GM04504 (cell line): ENCODE measurements around the gene SYT15B.
"Not testable (repeated sequence)": the region's sequence is repeated elsewhere in the genome, so short reads cannot be mapped to it uniquely, and the experiment has no call there.

ENCODE experiments used
- DNase-seq: peaks from one replicate; pipeline ENCODE4 v3.0.0-alpha.2; 2012; ENCODE audit warnings: low read depth

Gene SYT15B

DNA sequence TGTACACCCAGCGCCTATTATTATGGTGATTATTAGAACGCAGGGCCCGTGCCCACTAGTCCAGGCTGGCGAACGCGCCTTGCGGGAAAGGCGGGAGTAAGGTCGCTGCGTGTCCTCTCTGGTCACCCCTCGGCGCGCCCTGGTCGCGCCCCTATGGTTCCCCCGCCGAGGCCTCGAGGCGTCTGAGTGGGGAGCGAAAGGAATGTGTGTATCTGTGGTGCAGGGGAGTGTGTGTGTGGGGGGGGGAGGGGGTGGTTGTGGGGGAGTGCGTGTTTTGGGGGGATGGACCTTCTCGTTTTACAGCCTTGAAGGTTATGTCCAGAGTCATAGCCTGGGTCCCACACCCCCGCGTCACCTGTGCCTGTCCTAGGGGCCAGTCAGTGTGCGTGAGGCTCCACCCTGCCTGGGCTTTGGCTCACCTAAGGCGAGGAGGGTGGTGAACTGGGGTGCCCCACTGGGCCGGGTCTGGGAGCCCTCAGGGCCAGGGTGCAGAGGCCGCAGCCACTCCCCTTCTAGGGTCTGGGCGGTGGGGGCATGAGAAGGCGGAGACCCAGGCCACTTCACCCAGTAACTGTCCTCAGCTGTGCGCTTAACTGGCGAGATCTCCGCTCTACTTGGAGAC, at the start of gene SYT15B:
Gene SYT15B (minus strand): TSS at position 39 of the 622 bp plus-strand sequence. CDS start 952 bp downstream, outside the sequence.
- not testable (repeated sequence) for DNase-seq

- not testable (repeated sequence) for DNase-seq
Measured at GRCh38 chr10:47779590-47779989, 16.2 kb upstream of the SYT15B start.

DNA sequence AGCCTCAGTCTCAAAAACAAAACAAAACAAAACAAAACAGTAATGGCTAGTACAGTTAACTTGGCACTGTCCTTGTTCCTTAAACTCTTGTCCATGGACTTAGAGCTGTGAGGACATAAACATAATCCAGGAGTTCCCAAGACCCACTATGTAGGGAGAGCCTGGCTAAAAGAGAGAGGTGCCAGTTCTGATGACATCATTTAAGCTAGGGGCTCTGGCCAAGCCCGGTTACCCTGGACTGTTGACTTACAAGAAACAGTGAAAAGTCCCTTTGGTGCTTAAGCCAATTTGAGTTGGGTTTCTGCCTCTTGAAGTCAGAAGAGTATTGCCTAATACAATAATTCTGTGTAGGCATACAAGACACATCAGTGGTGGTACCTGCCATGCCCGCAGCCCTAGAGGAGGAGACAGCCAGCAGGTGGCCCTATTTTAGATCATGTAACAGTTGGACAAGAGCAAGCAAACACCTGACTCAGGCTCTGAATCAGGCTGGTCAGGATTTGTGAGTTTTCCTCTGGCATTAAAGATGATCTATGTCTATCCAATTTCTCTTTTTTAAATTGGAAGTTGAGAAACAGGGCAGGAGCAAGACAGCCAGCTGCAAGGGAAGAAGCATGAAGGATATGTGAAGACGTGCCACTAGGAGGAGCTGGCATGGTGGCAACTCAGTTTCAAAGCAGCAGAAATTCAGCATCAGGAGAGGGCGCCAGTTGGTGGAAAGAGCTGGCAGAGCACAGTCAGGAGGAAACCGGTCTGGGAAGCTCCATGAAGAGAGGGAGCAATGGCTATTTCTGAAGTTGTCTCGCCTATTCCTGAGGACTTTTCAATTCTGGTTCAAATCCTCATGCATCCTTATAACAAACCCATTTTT, 12.2 kb upstream of the SYT15B start:
- peak; percentile 17 for DNase-seq

GRCh38 chr10:47770745-47771144, 7.4 kb upstream of the SYT15B start:
- not testable (repeated sequence) for DNase-seq

- DNase-seq, result not testable (repeated sequence)
Measured at GRCh38 chr10:47768578-47769115, 5.3 kb upstream of the SYT15B start.

DNA sequence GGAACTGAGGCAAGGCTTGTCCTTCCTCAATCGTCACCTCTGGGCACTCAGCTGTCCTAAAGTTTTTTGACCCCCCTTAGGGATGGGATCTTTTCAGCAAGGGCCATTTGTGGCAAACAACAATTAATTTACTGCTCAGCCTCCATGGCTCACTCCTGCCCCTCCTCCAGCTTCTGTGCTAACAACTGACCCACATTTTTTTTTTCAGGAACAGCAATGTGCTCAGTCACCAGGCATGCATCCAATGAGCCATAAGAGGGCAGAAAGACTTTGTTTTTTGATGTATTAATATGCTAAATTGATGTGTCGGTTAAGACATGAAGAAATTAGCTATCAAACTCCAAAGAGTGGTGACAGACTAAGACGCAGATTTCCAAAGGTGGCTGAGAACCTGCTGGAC, 4.7 kb upstream of the SYT15B start:
- DNase-seq, result peak; percentile 21

GRCh38 chr10:47767236-47767635, 3.8 kb upstream of the SYT15B start:
- not testable (repeated sequence) for DNase-seq

DNA sequence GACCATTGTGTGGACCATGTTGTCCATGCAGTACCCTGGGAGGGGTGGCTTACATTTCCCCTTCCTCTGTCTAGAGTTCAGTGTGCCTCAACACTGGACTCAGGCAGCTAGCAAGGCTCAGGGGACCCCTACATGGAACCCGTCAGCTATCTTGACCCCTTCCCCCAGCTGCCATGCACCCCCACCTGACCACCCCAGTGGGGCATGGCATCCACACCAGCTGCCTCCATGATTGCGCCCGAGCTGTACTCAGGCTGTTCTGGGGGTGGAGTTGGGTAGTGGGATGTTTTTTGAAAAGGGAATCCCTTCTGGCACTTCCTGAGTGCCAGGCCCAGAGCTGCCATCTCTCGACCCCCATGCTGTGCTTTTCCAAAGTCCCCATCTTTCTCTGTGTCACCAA, 1.8 kb upstream of the SYT15B start:
- not testable (repeated sequence) for DNase-seq

GRCh38 chr10:47762674-47763553, 478 bp downstream of the SYT15B start:
- DNase-seq, result not testable (repeated sequence)

GRCh38 chr10:47758855-47759254, 4.5 kb downstream of the SYT15B start:
- DNase-seq, result not testable (repeated sequence)

DNA sequence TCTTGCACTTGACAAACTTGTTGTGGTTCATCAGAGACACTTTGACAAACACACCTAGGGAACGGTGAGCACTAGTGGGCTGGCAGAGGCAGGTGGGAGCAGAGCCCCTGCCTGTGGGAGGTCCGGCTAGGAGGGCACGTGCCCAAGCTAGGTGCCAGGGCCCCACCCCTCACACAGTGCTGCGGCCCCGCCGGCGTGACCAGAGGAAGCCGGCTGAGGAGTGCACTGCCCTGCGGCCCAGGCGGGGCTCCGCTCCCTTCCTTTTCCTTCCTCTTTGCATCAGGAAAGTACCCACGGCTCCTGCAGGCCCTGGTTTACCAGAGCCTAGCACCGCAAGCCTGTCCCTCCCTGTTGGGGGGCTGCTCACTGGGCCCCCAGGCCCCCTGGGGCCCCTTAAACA, 7.2 kb downstream of the SYT15B start:
- not testable (repeated sequence) for DNase-seq

- DNase-seq, result not testable (repeated sequence)
Measured at GRCh38 chr10:47753871-47754270, 9.5 kb downstream of the SYT15B start.

GRCh38 chr10:47753176-47753575, 10.2 kb downstream of the SYT15B start:
- not testable (repeated sequence) for DNase-seq

- not testable (repeated sequence) for DNase-seq
Measured at GRCh38 chr10:47751821-47752220, 11.6 kb downstream of the SYT15B start.

DNA sequence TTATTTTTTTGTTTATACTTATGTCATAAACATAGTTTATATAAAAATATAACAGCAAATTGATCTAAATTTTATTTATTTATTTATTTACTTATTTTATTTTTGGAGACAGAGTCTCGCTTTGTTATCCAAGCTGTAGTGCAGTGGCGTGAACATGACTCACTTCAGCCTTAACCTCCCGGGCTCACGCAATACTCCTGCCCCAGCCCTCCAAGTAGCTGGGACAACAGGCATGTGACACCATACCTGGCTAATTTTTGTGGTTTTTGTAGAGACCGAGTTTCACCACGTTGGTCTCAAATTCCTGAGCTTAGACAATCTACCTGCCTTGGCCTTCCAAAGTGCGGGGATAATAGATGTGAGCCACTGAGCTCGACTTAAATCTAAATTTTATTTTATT, 13.0 kb downstream of the SYT15B start:
- DNase-seq, result not testable (repeated sequence)

DNA sequence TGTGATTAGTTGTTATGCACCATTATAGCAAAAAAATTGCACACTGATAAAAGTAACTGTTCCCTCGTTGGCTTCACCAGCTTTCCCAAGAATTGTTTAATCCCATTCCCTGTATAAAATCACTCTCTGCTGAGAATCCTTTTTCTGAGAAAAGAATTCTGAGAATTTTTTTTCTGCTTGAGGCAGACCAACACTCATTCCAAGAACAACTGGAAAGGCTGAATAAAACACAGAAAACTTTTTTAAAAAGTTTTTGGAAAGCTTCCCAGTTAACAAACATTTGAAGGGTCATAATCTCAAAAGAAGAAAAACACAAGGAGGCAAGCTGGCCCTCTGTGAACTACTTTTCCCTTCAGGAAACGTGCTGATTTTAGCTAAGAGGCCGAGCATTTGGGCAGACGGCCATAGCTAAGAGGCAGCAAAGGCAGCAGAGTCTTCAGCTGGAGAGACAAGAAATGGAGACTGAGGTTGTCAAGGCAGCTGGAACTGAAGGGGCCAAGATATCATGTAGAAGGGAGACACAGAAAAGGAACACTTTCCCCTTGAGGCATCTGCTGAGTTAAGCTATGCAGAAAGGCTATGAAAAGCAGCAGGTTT, 16.5 kb downstream of the SYT15B start:
- not testable (repeated sequence) for DNase-seq

DNA sequence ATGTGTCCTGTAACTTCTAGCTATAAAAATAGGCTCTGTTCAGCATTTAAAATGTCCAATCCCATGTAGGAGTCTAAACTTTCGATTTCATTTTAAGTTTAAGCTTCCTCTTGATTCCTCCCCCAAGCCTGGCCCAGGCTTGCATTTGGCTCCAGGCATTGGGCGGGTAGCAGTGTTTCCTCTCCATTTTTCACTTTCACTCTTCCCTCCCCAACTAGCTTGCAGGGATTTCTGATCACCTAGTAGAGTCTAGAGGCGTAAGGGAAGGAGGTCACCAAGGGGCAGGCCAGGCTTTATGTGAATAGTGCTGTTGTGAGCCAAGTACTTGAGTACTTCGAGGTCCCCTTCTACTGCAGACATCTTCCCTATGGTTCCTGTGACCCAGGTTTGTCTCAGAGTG, 18.5 kb downstream of the SYT15B start:
- DNase-seq, result not testable (repeated sequence)

GRCh38 chr10:47743611-47744550, 19.5 kb downstream of the SYT15B start:
- not testable (repeated sequence) for DNase-seq

- DNase-seq, result not testable (repeated sequence)
Measured at GRCh38 chr10:47740868-47741267, 22.5 kb downstream of the SYT15B start.

DNA sequence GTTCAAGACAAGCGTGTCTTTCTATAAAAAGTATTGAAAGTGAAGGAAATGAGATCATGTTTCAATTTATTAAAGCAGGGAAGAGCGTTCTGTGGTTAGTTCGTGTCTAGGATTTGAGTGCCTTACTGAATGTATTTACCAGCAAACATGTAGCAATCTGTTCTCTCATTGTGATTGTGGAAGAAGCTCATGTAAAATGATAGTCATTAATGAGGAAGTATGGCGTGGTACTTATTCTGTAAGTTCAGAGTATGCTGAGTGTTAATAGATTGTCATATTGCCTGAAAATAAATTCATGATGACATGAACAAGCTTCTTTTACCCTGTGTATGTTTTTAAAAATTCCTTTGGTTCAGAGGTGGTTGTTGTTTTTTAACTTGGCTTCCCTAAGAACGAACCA, 32.5 kb downstream of the SYT15B start:
- DNase-seq, result not testable (repeated sequence)
